ENCODE results near the gene GPHB5.
"Not testable (repeated sequence)": the region's sequence is repeated elsewhere in the genome, so short reads cannot be mapped to it uniquely, and the experiment has no call there.

The GPHB5 gene, protein sequence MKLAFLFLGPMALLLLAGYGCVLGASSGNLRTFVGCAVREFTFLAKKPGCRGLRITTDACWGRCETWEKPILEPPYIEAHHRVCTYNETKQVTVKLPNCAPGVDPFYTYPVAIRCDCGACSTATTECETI

DNA sequence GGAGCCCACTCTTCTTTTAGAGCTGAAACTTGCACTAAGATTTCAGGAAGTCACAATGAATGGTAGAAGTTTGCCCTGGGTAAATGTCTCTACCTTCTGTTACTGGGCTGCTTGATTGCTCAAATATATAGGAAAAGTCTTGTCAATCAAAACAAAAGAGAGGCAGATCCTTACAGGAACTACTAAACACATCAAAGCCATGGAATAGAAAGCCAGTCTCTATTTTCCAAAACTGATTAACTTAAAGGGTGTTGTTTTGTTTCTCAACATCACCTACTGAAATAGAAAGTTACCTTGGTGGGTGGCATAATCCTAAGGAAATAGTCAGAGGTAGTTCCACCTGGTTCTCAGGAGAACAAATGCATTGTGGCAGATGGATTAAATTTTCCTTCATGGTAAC lies at the start of gene GPHB5:
Gene GPHB5 (minus strand): TSS at position 101 of the 400 bp plus-strand sequence. CDS start 1,086 bp downstream, outside the sequence.
- no peak for DNase-seq

DNA sequence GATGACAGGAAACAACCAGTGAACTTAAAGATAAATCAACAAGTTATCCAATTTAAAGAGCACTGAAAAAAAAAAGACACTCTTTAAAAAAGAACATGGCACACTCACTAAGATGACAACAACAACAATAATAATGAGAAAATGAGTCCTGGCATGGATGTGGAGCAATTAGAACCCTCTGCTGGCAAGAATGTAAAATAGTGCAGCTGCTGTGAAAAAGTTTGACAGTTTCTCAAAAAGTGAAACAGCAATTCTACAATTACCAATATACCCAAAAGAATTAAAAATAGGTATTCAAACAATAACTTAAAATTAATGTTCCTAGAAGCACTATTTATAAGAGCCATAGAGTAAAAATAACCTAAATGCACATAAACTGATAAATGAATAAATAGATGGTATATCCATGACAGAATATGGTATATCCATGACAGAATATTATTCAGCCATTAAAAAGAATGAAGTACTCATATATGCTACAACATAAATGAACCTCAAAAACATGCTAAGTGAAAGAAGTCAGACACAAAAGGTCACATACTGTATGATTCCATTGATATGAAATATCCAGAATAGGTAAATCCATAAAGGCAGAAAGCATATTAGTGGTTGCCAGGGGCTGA lies 49.1 kb upstream of the GPHB5 start:
- DNase-seq: no peak

DNA sequence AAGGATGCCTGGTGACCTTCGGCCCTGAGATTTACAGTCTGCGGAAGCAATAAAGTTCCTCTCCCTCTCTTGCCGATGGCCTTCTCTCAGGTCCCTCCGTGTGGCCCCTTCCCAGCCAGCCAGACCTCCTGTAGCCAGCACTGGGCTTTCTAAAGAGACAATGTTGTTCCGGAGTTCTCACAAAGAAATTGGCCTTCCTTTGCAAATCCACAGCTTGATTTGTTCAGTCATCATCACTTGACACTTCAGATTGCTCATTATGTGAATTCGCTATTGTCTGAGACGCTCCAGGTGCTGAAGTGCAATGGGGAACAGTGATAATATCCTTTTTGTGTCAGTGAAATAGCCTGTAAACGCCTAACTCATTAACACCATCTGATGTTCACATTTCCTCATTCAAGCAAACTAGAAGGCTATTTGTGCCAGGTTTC lies 43.7 kb upstream of the GPHB5 start:
- DNase-seq: no peak

DNA sequence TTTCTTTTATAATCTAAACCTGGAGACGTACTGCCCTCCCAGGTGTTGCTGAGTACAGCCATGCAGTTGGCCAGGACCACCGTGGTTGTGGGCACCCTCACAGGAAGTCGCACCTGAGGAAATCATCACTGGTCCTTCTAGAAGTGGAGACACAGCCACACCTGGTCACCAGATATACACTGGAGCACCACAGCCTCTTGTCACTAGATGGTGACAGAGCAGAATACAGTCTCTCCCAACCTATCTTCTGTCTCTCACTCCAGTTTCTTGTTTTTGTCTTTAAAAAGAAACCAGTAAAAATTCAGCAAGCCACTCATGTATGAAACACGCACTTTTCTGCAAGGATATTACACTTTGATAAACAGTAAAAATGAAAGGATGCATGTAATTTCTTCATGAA lies 43.1 kb upstream of the GPHB5 start:
- no peak for DNase-seq

DNA sequence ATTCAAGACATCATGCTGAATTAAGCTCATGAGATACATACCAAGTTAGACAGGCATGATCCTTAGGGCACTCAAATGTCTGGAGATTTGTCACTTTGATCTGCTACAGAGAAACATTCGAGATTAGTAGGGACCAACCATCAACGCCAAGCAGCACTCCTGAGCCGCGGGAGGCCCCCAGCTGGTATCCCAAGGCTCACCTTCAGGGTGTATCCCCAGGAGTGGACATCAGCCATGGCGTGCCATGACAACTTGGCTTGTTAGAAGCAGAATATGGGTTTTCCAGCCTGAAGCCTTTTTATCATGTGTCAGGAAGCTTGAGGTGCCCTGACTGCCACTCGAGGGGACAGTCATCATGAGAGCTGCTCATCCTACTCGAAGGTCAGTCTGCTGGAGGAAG lies 39.1 kb upstream of the GPHB5 start:
- DNase-seq: no peak

DNA sequence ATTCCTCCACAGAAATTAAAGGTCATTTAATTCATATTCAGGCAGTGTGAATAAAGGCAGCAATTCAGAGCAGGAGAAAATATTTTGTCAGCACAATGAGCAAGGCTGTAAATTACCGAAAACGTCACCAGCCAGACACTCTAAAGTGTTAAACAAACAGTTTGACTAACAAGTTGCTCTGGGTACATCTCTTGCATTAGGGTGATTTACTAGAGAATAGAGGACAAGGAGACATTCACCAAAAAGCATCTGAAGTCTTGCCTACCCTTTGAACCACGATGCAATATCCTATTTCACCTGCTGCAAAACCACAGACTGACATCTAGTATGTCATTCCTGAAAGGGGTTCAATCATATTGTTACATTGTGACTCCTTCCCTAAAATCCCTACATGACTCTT lies 27.1 kb upstream of the GPHB5 start:
- DNase-seq: no peak

DNA sequence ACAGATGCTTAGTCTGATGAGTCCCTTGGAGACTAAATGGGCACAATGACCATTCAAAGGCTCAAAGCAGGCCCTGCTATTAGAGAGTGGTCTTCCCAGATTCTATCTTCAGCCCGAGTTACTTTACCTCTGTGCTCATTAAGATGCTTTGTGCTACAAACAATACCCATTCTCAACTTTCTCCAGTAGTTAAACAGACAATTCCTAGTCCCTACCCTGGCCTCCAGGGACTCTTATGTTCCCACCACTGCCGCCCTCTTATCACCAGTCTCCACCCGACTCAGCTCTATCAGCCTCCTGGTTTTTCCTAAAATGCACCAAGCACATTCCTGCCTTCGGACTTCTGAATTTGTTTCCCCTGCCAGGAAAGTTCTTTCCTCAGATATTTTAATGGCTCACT lies 25.6 kb upstream of the GPHB5 start:
- DNase-seq: no peak

DNA sequence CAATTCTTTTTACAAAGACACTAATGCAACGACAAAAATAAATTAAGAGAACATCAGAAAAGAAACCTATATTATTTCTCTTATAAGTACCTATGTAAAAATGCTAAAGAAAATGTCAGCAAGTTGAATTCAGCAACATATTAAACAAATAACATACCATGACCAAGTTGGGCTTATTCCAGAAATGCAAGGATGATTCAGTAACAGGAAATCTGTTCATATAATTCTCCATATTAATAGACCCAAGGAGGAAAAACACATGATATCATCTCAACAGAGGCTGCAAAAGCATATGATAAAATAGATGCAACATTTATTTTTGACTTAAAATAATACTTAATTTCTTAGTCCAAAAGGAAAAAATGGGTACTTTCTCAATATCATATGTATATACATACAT lies 25.1 kb upstream of the GPHB5 start:
- DNase-seq: no peak

DNA sequence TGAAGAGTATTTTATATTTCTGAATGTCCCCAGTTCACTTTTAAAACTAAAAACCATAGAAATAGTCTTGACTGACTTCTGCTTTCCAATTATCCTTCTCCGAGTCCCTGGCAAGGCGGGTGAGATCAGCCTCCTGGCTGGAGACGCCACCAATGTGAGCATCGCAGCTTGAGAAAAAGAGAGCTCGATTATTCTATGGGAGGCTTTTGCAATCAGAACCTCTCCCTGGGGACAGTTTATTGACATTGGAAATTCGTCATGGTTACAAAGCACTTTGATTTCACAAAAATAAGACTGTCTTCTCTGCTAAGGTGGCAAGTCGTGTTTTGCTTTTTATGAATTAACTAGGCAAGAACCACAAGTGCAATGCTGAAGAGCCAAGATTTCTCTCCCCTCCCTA lies 23.6 kb upstream of the GPHB5 start:
- no peak for DNase-seq

DNA sequence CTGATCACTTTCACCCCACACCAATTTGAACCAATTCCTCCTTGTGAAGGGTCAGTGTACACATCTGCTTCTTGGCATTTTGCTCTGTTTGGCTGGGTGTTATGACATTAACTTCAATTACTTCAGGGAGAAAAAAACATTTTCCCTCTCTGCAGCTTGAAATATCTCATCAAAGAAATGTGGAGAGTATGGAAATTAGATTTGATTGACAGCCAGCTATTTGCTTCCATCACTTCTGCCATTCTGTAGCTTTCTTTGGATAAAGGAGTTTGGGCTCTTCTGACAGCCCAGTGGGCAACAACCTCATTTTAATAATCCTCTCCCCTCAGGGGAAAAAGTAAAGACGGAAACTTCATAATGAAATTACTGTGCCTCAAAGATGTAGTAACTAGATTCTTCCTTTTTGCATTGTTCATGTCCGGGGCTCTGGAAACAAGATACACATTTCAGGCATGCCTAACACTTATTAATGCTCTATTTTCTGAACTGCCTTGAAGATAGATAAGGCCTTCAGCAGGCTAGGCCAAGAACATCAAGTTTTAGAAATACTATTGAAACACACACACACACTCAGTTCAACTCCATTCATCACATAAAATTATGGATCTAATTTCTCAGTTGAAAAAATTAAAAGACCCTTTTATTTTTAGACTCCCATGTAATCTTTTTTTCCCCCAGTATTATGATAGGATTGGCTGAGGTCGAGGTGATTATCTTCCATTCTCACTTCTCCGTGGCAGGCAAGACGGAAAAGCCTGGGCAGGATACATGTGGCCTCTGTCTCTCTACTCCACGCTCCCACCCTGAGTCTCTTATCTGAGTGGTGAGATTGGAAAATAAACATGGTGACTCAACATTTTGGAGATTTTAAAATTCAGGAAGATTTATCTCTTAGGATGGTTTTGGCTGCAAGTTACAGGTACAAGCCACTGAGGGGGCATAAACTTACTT lies 10.3 kb upstream of the GPHB5 start:
- DNase-seq: no peak

DNA sequence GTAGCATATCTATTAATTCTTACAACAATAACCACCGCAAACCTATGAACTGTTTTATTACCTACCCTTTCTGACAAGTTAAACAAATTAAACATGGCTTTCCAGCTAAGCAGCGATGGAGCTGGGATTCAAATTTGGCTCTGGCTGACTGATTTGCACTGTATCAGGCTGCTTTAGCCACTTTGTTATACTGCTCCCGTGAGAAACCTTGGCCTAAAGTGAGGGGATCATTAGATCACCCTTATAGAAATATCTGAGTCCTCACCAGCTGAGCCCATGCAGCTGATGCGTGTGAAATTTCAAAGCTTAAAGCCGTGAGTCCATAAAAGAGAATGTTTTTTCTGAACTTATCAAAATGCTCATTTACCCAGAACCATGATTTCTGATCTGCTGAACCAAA lies 8.1 kb upstream of the GPHB5 start:
- no peak for DNase-seq

DNA sequence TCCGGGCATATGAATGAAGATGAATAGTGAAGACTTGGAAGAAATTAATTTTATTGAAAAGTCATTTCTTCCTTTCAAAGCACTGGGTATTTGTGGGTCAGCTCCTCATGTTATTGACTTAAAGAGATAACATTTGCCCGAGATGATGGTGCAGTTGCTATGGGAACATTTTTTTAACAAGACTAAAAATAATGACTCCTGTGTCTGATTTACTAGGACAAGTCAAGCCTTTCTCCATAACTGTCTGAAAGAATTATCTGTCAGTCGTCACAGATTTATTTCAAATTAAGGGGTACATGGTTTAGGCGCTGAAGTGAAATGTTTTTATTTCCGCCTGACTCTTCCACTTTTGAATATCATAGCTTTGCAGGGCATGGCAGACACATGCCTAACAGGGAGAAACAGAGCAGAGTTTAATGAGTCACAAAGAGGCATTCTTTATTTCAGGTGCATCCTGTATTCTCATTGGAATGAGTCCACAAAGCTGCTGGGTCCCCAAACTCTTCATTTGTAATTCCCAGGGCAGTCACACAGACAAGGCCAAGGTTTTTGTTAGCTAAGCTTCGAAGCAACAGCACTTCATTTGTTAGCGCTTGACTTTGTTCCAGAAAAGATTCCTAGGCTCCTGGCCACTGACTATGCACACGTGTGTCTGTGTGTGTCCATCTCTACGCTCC lies 4.3 kb upstream of the GPHB5 start:
- DNase-seq: no peak

DNA sequence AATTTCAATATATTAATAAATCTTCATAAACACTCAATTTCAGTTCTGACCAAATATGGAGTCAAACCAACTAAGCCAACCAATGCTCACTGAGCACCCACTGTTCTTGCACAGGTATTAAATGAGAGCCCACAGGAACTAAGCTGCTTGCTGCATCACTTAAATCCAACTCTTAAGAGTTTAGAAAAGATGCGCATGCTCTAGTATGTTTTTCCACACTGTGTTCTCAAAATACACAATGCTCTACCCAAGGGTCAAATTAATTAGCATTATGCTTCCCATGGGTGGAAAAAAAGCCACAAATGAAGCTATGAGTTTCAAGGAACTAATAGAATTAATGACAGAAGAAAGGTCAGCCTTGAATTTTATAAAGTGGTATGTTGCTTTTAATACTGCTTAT lies 3.7 kb upstream of the GPHB5 start:
- DNase-seq: no peak

DNA sequence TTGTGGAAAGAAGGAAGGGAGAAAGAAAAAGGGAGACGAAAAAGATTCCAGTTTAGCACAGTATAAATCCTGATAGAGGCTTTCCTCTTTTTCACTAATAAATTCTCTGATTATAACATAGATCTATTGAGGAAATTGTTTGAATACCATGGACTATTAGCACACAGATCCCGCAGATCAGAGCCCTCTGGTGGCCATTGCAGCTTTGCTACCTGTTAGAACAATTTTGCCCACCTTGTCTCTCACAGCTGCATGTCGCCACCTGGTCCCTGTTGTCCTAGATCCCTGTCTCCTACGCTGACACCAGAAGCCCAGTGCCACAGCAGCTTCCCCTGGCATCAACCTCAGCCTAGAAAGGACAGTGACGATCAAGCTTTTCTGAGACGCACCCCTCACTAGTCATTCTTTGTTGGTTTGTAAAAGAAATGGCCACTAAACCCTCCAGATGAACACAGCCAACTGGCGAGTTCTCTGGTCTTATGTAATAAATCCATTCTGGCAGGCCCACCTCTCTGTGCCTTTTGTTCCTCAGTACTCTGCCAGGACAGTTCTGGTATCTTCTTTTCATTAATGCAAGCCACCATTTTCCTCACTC lies 9.9 kb downstream of the GPHB5 start:
- no peak for DNase-seq

DNA sequence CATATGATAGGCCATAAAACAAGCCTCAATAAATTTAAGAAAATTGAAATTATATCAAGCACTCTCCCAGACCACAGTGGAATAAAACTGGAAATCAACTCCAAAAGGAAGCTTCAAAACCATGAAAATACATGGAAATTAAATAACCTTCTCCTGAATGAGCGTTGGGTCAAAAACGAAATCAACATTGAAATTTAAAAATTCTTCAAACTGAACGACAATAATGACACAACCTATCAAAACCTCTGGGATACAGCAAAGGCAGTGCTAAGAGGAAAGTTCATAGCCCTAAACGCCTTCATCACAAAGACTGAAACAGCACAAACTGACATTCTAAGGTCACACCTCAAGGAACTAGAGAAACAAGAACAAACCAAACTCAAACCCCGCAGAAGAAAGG lies 14.3 kb downstream of the GPHB5 start:
- not testable (repeated sequence) for DNase-seq

DNA sequence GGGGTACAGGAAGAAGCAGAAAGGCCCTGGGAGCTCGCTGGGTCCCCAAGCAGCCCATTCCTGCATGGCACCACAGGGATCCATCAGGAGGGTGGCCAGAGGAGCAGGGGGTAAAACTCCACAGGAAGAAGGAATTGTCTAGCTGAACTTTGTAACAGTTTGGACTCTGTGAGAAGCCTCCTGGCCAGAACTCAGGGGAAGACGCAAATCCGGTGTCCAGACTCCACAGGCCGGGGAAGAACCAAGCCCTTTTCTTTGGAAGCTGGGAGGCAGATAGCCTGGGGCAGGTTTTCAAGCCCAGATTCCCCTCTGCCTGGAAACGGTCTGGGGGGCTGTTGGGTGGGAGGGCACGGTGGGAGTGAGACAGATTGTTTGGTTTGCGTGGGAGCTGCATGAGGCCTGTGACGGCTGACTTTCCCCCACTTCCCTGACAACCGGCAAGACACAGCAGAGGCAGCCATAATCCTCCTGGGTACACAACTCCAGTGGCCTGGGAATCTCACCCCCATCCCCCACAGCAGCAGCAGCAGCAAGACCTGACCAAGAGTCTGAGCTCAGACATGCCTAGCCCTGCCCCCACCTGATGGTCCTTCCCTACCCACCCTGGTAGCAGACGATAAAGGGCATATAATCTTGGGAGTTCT lies 16.7 kb downstream of the GPHB5 start:
- DNase-seq: no peak

DNA sequence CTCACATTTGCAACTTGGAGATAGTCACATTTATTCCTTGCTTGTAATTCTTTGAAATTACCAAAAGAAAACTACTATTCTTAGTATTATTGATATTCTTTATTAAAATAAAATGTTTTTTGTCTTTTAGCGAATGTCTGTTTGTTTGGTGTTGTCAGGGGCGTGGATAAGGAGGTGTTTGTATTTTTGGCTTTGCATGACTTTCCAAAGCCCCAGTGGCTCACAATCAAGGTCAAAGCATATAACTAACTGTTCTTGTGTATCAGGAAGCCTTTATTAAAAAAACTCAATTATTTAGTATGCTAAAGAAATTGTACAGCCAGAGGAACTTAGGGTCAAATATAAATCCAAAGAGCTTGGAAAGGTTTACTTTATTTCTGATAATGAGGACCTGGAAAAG lies 17.9 kb downstream of the GPHB5 start:
- DNase-seq: no peak

DNA sequence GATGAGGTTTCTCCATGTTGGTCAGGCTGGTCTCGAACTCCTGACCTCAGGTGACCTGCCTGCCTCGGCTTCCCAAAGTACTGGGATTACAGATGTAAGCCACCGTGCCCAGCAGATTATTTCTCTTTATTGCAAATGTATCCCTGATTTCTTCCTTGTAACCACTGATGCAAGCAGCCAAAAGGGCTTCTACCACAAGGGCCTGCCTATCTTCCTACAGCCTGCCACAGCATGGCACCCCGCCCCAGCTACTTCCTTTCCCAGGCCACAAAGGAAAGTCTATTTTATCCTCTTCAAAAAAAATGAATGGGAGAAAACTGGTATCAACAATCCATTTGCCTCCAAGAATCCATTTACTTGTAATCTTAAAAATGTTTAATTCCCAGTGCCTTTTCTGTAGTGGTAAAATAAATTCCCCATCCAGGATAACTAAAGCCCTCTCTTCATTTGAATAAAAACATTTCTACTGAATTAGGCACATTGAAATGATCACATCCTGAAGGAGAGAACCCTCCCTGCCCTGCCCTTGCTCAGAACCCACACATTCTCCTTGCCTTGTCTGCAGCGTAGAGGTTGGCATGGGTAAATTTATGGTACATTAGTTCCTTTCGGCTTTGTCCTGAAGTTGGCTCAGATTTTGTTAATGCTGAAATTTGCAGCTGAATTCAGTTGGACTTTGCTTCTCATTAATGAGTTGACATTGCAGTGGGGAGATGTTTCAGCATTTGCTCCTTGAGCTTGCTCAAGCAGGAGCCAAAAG lies 19.2 kb downstream of the GPHB5 start:
- no peak for DNase-seq

DNA sequence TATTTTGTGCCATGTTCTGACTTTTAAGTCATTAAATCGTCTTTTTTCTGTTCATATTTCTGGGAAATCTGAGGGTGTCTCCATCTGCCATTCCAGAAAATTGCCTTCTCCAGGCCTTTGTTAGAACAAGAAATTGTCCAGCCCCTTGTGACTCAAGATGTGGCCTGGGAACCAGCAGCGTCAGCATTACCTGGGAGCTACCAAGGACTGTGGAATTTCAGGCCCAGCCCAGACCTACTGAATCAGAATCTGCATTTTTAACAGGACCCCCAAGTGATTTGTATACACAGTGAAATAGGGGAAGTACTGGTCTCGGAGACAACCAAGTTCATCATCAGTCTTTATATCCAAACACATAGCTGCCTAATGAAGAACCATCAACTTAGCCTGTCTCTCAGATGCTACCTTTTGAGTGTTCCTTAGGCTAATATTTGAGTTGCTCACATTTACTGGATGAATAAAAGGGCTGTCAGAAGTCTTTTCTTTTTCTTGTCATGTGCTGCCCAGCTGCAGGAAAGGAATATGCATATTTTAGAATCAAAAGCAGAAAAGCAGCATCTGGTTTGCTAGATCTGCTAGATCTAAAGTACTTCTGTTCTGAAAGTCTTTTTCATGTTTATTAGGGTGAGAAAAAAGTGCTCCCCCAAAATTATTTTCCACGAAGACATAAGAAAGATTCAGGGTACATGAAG lies 21.2 kb downstream of the GPHB5 start:
- DNase-seq: no peak

DNA sequence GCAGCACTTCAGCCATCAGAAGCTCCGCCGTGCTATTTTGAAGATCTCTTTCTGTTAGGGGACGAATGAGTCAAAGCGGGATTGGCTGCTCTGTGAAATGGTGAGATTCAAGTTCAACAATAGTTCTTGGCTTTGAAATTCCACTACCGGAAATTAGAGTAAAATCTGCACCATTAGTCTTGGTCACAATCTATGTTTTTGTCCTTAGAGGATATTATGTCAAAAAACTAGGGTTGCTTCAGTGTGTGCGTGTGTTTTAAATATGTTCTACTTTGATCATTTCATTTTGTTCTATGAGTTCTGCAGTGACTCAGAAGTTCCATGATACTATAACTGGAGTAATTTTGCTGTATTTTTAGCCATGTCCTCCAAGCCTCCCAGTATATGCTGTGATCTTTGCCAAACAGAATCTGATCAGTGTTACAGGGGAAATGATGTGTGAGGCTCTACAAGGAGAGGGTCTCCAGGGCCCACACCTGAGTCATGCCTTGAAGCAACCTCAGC lies 22.6 kb downstream of the GPHB5 start:
- no peak for DNase-seq

DNA sequence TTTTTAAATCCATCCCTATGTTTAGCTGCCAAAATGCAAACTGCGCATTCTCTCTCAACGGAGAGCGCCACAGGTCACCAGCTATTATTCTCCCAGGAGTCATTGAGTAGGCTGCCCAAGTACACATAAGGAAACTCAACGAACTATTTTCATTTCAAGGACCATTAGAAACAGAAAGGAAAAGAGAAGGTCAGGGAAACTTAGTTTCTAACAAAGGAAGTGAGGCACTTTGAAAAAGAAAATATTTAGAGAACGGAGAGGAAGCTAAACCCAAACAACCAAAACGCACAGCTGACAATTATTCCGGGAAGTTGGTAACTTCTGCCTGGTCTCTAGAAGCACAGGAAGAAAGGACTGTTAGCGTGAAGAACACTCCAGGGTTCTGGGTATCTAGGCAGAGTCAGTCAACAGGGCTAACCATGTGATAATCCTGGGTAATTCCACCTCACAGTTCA lies 23.5 kb downstream of the GPHB5 start:
- no peak for DNase-seq

All from activated gamma-delta T cell treated with Interleukin-2 at 50 U/mL for 16 hours (primary cell).